Hepatic stellate cell (primary cell): ENCODE results near the gene CHGA.

Source experiments
- DNase-seq: peaks from one replicate; pipeline ENCODE4 v3.0.0; 2011; ENCODE audit warnings: low spot score

The CHGA gene

GRCh38 chr14:92930737-92931602 is 8.0 kb downstream of the CHGA start:
- no peak for DNase-seq

GRCh38 chr14:92931681-92932447 is 8.9 kb downstream of the CHGA start:
- DNase-seq: no peak

GRCh38 chr14:92932448-92933395 is 9.8 kb downstream of the CHGA start:
- no peak for DNase-seq

- DNase-seq: no peak
These were observed 10.5 kb downstream of the CHGA start for GRCh38 chr14:92933481-92933880.

GRCh38 chr14:92934196-92935085 is 11.5 kb downstream of the CHGA start:
- no peak for DNase-seq

- DNase-seq: no peak
These were observed 12.5 kb downstream of the CHGA start for GRCh38 chr14:92935446-92935845.

- DNase-seq: no peak
These were observed 13.1 kb downstream of the CHGA start for GRCh38 chr14:92936085-92936484.

- DNase-seq: no peak
These were observed 14.3 kb downstream of the CHGA start for GRCh38 chr14:92937051-92937937.

- no peak for DNase-seq
These were observed 15.4 kb downstream of the CHGA start for GRCh38 chr14:92938235-92938875.

- no peak for DNase-seq
These were observed 16.1 kb downstream of the CHGA start for GRCh38 chr14:92938890-92939671.

- DNase-seq: no peak
These were observed 16.7 kb downstream of the CHGA start for GRCh38 chr14:92939699-92940098.

- DNase-seq: no peak
These were observed 17.6 kb downstream of the CHGA start for GRCh38 chr14:92940543-92940942.

GRCh38 chr14:92941531-92941930 is 18.6 kb downstream of the CHGA start:
- DNase-seq: no peak

- DNase-seq: no peak
These were observed 19.2 kb downstream of the CHGA start for GRCh38 chr14:92942136-92942535.

GRCh38 chr14:92942576-92942975 is 19.6 kb downstream of the CHGA start:
- DNase-seq: no peak

GRCh38 chr14:92942976-92943710 is 20.2 kb downstream of the CHGA start:
- DNase-seq: no peak

GRCh38 chr14:92943855-92944570 is 21.1 kb downstream of the CHGA start:
- DNase-seq: no peak
